Activated CD8-positive, alpha-beta T cell treated with anti-CD3 and anti-CD28 coated beads, Interleukin-2, amount 10 ng/mL, durations not matched to agents 7 days and 5 days (primary cell): ENCODE measurements around the gene UST. TPM values are rescaled to one million over a fixed set of nuclear protein-coding genes. Genes with fewer than 3 reads are reported as not detected.

Source experiments
- ATAC-seq: fragments of 150-1000 bp; cut with Tn5 transposase; one replicate; pipeline ENCODE4 v1.10.0; 2021; ENCODE audit warnings: moderate library complexity
- CTCF ChIA-PET: fragments of 350-600 bp; sonication (Branson Sonifier 250); formaldehyde crosslinking; loops from one replicate; lab custom pipeline; 2021; ENCODE audit warnings: antibody characterized with exemption; lab: Charles Lee
- POLR2A ChIA-PET: fragments of 350-600 bp; sonication (Branson Sonifier 250); formaldehyde crosslinking; loops from one replicate; lab custom pipeline; 2021; ENCODE audit warnings: antibody characterized with exemption; lab: Charles Lee
- DNase-seq: peaks from one replicate; pipeline ENCODE4 v3.0.0-alpha.2; 2020
- H3K27ac Mint-ChIP-seq: one replicate; pipeline ENCODE4 v1.8.0; 2021; ENCODE audit warnings: mild to moderate bottlenecking, mixed read lengths
- H3K27me3 Mint-ChIP-seq: one replicate; pipeline ENCODE4 v1.8.0; 2021; ENCODE audit warnings: low read depth, mixed read lengths
- H3K36me3 Mint-ChIP-seq: one replicate; pipeline ENCODE4 v1.8.0; 2021; ENCODE audit warnings: low read depth, mixed read lengths
- H3K4me1 Mint-ChIP-seq: one replicate; pipeline ENCODE4 v1.8.0; 2021; ENCODE audit warnings: low read depth, mixed read lengths
- H3K4me3 Mint-ChIP-seq: one replicate; pipeline ENCODE4 v1.8.0; 2021; ENCODE audit warnings: mild to moderate bottlenecking, mixed read lengths
- H3K9me3 Mint-ChIP-seq: one replicate; pipeline ENCODE4 v1.8.0; 2022; ENCODE audit warnings: mixed read lengths; ENCODE audit not compliant: insufficient read depth
- total RNA-seq, 2 experiments: library from RNA; stranded (reverse); gene quantifications; one replicate each; pipeline ENCODE4 v1.2.3, GENCODE V29; 2021

Gene UST
- total RNA-seq, 2 experiments from 2014 or later: 0.16 to 0.42 TPM

- peaks cover 3% of the 10 kb centered on the region for H3K27me3 Mint-ChIP-seq
- H3K4me1 Mint-ChIP-seq: no peaks in the 10 kb centered on the region
- DNase-seq (no peak), ATAC-seq (no peak)
- H3K27ac Mint-ChIP-seq: no peak overlapping the region
- H3K9me3 Mint-ChIP-seq: no peaks in the 10 kb centered on the region
- no peaks in the 10 kb centered on the region for H3K36me3 Mint-ChIP-seq
- POLR2A ChIA-PET: no interaction called here
- CTCF ChIA-PET: no interaction called here
- H3K4me3 Mint-ChIP-seq: no peak overlapping the region
These were observed 269.0 kb downstream of the UST start for GRCh38 chr6:149015535-149016525.

- Mint-ChIP-seq H3K36me3 (no peaks in the 10 kb centered on the region), H3K27me3 (no peaks in the 10 kb centered on the region), H3K27ac (no peak overlapping the region), H3K9me3 (no peaks in the 10 kb centered on the region), H3K4me3 (no peak overlapping the region), H3K4me1 (no peaks in the 10 kb centered on the region)
- DNase-seq (no peak), ATAC-seq (no peak)
- CTCF ChIA-PET: no interaction called here
- POLR2A ChIA-PET: no interaction called here
These were observed 269.9 kb downstream of the UST start for GRCh38 chr6:149016716-149017115.

GRCh38 chr6:149020319-149020718, 273.5 kb downstream of the UST start:
- Mint-ChIP-seq H3K4me1 (no peaks in the 10 kb centered on the region), H3K27ac (no peak overlapping the region), H3K4me3 (no peak overlapping the region), H3K36me3 (no peaks in the 10 kb centered on the region), H3K9me3 (no peaks in the 10 kb centered on the region), H3K27me3 (no peaks in the 10 kb centered on the region)
- CTCF ChIA-PET: no interaction called here
- DNase-seq (no peak), ATAC-seq (no peak)
- POLR2A ChIA-PET: no interaction called here

- POLR2A ChIA-PET: no interaction called here
- Mint-ChIP-seq H3K27ac (no peak overlapping the region), H3K4me1 (peaks cover 8% of the 10 kb centered on the region)
These were observed 277.5 kb downstream of the UST start for GRCh38 chr6:149024361-149024760.

GRCh38 chr6:149025061-149025460, 278.2 kb downstream of the UST start:
- ATAC-seq (no peak), DNase-seq (no peak)
- Mint-ChIP-seq H3K9me3 (no peaks in the 10 kb centered on the region), H3K27me3 (no peaks in the 10 kb centered on the region), H3K36me3 (peaks cover 6% of the 10 kb centered on the region), H3K27ac (no peak overlapping the region), H3K4me3 (no peak overlapping the region), H3K4me1 (peaks cover 15% of the 10 kb centered on the region)
- CTCF ChIA-PET: interaction anchor here (0.5 to 13.2 kb wide), 10 partner anchors 9 to 494 kb away, joined by 3 to 239 read pairs (median 3); no protein-coding TSS in a partner anchor
- POLR2A ChIA-PET: interaction anchor here (0.6 to 0.7 kb wide), 2 partner anchors 363 to 723 kb away, joined by 4 read pairs; no protein-coding TSS in a partner anchor

More at GRCh38 chr6:149024361-149024760, 277.5 kb downstream of the UST start:
- no peak for DNase-seq
- Mint-ChIP-seq H3K27me3 (no peaks in the 10 kb centered on the region), H3K4me3 (no peak overlapping the region), H3K9me3 (no peaks in the 10 kb centered on the region), H3K36me3 (peaks cover 6% of the 10 kb centered on the region)
- ATAC-seq: no peak
- CTCF ChIA-PET: interaction anchor here (0.8 to 13.2 kb wide), 7 partner anchors 38 to 495 kb away, joined by 3 to 239 read pairs (median 3); no protein-coding TSS in a partner anchor

GRCh38 chr6:149026530-149026942, 279.7 kb downstream of the UST start:
- Mint-ChIP-seq H3K4me1 (peaks cover 29% of the 10 kb centered on the region), H3K36me3 (peaks cover 6% of the 10 kb centered on the region), H3K9me3 (no peaks in the 10 kb centered on the region), H3K27me3 (no peaks in the 10 kb centered on the region), H3K27ac (no peak overlapping the region), H3K4me3 (no peak overlapping the region)
- peak; percentile 49 for DNase-seq
- CTCF ChIA-PET: interaction anchor here (0.6 to 13.2 kb wide), 14 partner anchors 20 to 490 kb away, joined by 3 to 239 read pairs (median 3); no protein-coding TSS in a partner anchor
- POLR2A ChIA-PET: no interaction called here
- no peak for ATAC-seq

- ChIA-PET POLR2A (no interaction called here), CTCF (interaction anchor here (0.9 to 13.2 kb wide), 9 partner anchors 19 to 489 kb away, joined by 3 to 239 read pairs (median 3); no protein-coding TSS in a partner anchor)
- Mint-ChIP-seq H3K4me1 (peaks cover 39% of the 10 kb centered on the region), H3K4me3 (no peak overlapping the region), H3K36me3 (peaks cover 6% of the 10 kb centered on the region), H3K27me3 (no peaks in the 10 kb centered on the region), H3K9me3 (no peaks in the 10 kb centered on the region), H3K27ac (no peak overlapping the region)
- ATAC-seq (no peak), DNase-seq (no peak)
These were observed 280.7 kb downstream of the UST start for GRCh38 chr6:149027484-149027883.

GRCh38 chr6:149028767-149029405, 282.1 kb downstream of the UST start:
- Mint-ChIP-seq H3K4me3 (no peak overlapping the region), H3K27ac (no peak overlapping the region), H3K4me1 (peaks cover 53% of the 10 kb centered on the region), H3K27me3 (no peaks in the 10 kb centered on the region), H3K9me3 (no peaks in the 10 kb centered on the region), H3K36me3 (peaks cover 6% of the 10 kb centered on the region)
- DNase-seq (peak; percentile 87), ATAC-seq (peak; percentile 62)
- ChIA-PET CTCF (interaction anchor here (0.7 to 13.2 kb wide), 49 partner anchors 8 to 500 kb away, joined by 3 to 239 read pairs (median 4); partner anchors contain the start of gene ZC3H12D), POLR2A (interaction anchor here (0.7 to 1.2 kb wide), 2 partner anchors 288 to 403 kb away, joined by 3 read pairs; no protein-coding TSS in a partner anchor)

- Mint-ChIP-seq H3K4me3 (peak overlapping the region; percentile 64), H3K4me1 (peaks cover 68% of the 10 kb centered on the region), H3K36me3 (peaks cover 3% of the 10 kb centered on the region), H3K27ac (peak overlapping the region; percentile 86), H3K27me3 (no peaks in the 10 kb centered on the region), H3K9me3 (no peaks in the 10 kb centered on the region)
- POLR2A ChIA-PET: interaction anchor here (0.6 to 1.9 kb wide), 12 partner anchors 13 to 451 kb away, joined by 3 to 6 read pairs (median 4); partner anchors contain the start of gene TAB2
- CTCF ChIA-PET: interaction anchor here (0.6 to 13.2 kb wide), 20 partner anchors 13 to 612 kb away, joined by 3 to 239 read pairs (median 4); partner anchors contain the start of gene PPIL4
- no peak for DNase-seq
- peak; percentile 17 for ATAC-seq
These were observed 284.5 kb downstream of the UST start for GRCh38 chr6:149031201-149031858.

GRCh38 chr6:149031859-149032598, 285.2 kb downstream of the UST start:
- H3K27ac Mint-ChIP-seq: peak overlapping the region; percentile 86
- DNase-seq: peak; percentile 34
- CTCF ChIA-PET: interaction anchor here (0.6 to 13.2 kb wide), 23 partner anchors 12 to 514 kb away, joined by 3 to 239 read pairs (median 3); partner anchors contain the start of gene PPIL4
- POLR2A ChIA-PET: interaction anchor here (0.6 to 1.9 kb wide), 20 partner anchors 9 to 451 kb away, joined by 3 to 9 read pairs (median 4); partner anchors contain the start of gene TAB2
- H3K36me3 Mint-ChIP-seq: no peaks in the 10 kb centered on the region
- peak; percentile 51 for ATAC-seq
- no peaks in the 10 kb centered on the region for H3K9me3 Mint-ChIP-seq
- peak overlapping the region; percentile 64 for H3K4me3 Mint-ChIP-seq
- no peaks in the 10 kb centered on the region for H3K27me3 Mint-ChIP-seq
- H3K4me1 Mint-ChIP-seq: peaks cover 68% of the 10 kb centered on the region
